ENCODE measurements around the gene CLECL1. TPM values are rescaled to one million over a fixed set of nuclear protein-coding genes. Genes with fewer than 3 reads are reported as not detected.
"Not testable (repeated sequence)": the region's sequence is repeated elsewhere in the genome, so short reads cannot be mapped to it uniquely, and the experiment has no call there.

The CLECL1 gene
- polyA plus RNA-seq, 1 of the 3 experiments (the other 2 are of a cell fraction): not detected

DNA sequence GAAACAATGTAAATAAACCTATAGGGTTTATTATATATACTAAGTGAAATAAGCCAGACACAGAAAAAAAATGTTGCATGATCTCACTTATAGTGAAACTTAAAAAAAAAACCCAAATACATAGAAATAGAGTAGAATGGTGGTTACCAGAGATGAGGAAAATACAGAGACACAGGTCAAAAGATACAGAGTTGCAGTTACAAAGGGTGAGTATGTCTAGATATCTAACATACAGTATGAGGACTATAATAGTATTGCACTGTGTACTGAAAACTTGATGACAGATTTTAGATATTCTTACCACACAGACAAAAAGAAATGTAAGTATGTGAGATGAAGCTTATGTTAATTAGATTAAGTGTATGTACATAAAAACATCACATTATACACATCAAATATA, 35.3 kb downstream of the CLECL1 start:
- CTCF ChIA-PET: interaction anchor here (1.1 kb wide), 1 partner anchor 11 kb away, joined by 6 read pairs; no protein-coding TSS in a partner anchor
- POLR2A ChIA-PET: no interaction called here
- Histone ChIP-seq H4K20me1 (ENCODE audit: insufficient read depth) (no peaks in the 10 kb centered on the region), H3K4me3 (ENCODE audit: low read depth in 2 of 2, low read length in 1 of 2) (no peak overlapping the region), H3K4me2 (no peak overlapping the region), H3K4me1 (ENCODE audit: control insufficient read depth in 1 of 2, insufficient read depth in 2 of 2, low read depth in 1 of 2, low read length in 1 of 2) (no peaks in the 10 kb centered on the region), H3K9me2 (no peaks in the 10 kb centered on the region), H3F3A (replicated peaks; ENCODE audit: insufficient read depth) (no peaks in the 10 kb centered on the region), H3K27me3 (ENCODE audit: insufficient read depth) (no peaks in the 10 kb centered on the region), H2AFZ (ENCODE audit: low read depth) (no peak overlapping the region), H3K9me3 (no peaks in the 10 kb centered on the region), H3K9ac (no peak overlapping the region), H3K36me3 (replicated peaks in 1 of 2; ENCODE audit: control insufficient read depth in 1 of 2, insufficient read depth in 2 of 2, low read length in 1 of 2) (no peaks in the 10 kb centered on the region), H3K79me2 (ENCODE audit: insufficient read depth) (no peaks in the 10 kb centered on the region), H3K27ac (ENCODE audit: low read depth in 2 of 2, low read length in 1 of 2) (no peak overlapping the region)
- TF ChIP-seq POLR2AphosphoS5 (IDR thresholded peaks at IDR 0.05; ENCODE audit: low read depth, low read length): no peak
- no peak for TF ChIP-seq RFX5 (IDR thresholded peaks at IDR 0.05; ENCODE audit: low read length)
- no peak for TF ChIP-seq EZH2phosphoT487 (IDR thresholded peaks at IDR 0.05; ENCODE audit: borderline replicate concordance, low read depth)
- no peak for TF ChIP-seq YY1 (IDR thresholded peaks at IDR 0.05; ENCODE audit: low read depth)
- TF ChIP-seq SMC3 (IDR thresholded peaks at IDR 0.05; ENCODE audit: low read depth, low read length): no peak
- TF ChIP-seq ELF1 (IDR thresholded peaks at IDR 0.05): no peak
- TF ChIP-seq TEAD4 (IDR thresholded peaks at IDR 0.05; ENCODE audit: borderline replicate concordance, insufficient read depth): no peak
- TF ChIP-seq SIN3A (IDR thresholded peaks at IDR 0.05; ENCODE audit: borderline replicate concordance, low read depth, low read length): no peak
- TF ChIP-seq RCOR1 (IDR thresholded peaks at IDR 0.05; ENCODE audit: low read length): no peak
- no peak for TF ChIP-seq MXI1 (IDR thresholded peaks at IDR 0.05; ENCODE audit: low read depth, low read length)
- no peak for TF ChIP-seq GABPA (IDR thresholded peaks at IDR 0.05; ENCODE audit: low read depth)
- TF ChIP-seq, protein P1, sequence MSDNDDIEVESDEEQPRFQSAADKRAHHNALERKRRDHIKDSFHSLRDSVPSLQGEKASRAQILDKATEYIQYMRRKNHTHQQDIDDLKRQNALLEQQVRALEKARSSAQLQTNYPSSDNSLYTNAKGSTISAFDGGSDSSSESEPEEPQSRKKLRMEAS (IDR thresholded peaks at IDR 0.05; ENCODE audit: low read depth): no peak
- no peak for TF ChIP-seq CTCF (IDR thresholded peaks at IDR 0.05)
- TF ChIP-seq IRF3 (IDR thresholded peaks at IDR 0.05; ENCODE audit: low read depth, low read length): no peak
- TF ChIP-seq TCF12 (IDR thresholded peaks at IDR 0.05): no peak
- DNase-seq: no peak

DNA sequence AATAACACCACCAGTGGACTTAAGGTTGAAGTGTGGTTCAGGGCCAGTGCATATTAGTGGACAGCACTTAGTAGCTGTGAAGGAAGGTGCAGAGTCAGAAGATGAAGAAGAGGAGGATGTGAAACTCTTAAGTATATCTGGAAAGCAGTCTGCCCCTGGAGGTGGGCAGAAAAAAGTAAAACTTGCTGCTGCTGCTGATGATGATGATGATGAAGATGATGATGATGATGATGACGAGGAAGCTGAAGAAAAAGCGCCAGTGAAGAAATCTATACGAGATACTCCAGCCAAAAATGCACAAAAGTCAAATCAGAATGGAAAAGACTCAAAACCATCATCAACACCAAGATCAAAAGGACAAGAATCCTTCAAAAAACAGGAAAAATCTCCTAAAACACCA, 37.2 kb downstream of the CLECL1 start:
- H3K27me3 ChIP-seq (ENCODE audit: insufficient read depth); H3F3A ChIP-seq (replicated peaks; ENCODE audit: insufficient read depth); H3K9ac ChIP-seq; H3K4me2 ChIP-seq; POLR2A ChIA-PET; H3K79me2 ChIP-seq (ENCODE audit: insufficient read depth); DNase-seq; H3K4me1 ChIP-seq (ENCODE audit: control insufficient read depth in 1 of 2, insufficient read depth in 2 of 2, low read depth in 1 of 2, low read length in 1 of 2); H2AFZ ChIP-seq (ENCODE audit: low read depth); H3K4me3 ChIP-seq (ENCODE audit: low read depth in 2 of 2, low read length in 1 of 2); H3K36me3 ChIP-seq (replicated peaks in 1 of 2; ENCODE audit: control insufficient read depth in 1 of 2, insufficient read depth in 2 of 2, low read length in 1 of 2); CTCF ChIA-PET; H4K20me1 ChIP-seq (ENCODE audit: insufficient read depth); H3K27ac ChIP-seq (ENCODE audit: low read depth in 2 of 2, low read length in 1 of 2); H3K9me3 ChIP-seq; H3K9me2 ChIP-seq: not testable (repeated sequence)
- WGBS (ENCODE audit: low lambda C conversion rate): 82% methylated on average over 3 of the region's 3 CpGs

DNA sequence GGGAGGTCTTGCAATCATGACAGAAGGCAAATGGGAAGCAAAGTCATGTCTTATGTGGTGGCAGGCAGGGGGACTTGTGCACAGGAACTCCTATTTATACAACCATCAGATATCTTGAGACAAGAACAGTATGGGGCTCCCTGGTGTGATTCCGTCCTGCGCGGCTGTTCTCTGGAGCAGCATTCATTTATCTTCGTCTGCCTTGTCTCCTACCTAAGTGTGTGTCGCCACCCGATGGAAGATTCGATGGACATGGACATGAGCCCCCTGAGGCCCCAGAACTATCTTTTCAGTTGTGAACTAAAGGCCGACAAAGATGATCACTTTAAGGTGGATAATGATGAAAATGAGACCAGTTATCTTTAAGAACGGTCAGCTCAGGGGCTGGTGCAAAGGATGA, 37.7 kb downstream of the CLECL1 start:
- H3K27ac ChIP-seq (ENCODE audit: low read depth in 2 of 2, low read length in 1 of 2); H3K9me3 ChIP-seq; H2AFZ ChIP-seq (ENCODE audit: low read depth); H3K9me2 ChIP-seq; H3K9ac ChIP-seq; H3K27me3 ChIP-seq (ENCODE audit: insufficient read depth); H3F3A ChIP-seq (replicated peaks; ENCODE audit: insufficient read depth); H3K4me3 ChIP-seq (ENCODE audit: low read depth in 2 of 2, low read length in 1 of 2); H3K79me2 ChIP-seq (ENCODE audit: insufficient read depth); H4K20me1 ChIP-seq (ENCODE audit: insufficient read depth); H3K36me3 ChIP-seq (replicated peaks in 1 of 2; ENCODE audit: control insufficient read depth in 1 of 2, insufficient read depth in 2 of 2, low read length in 1 of 2); POLR2A ChIA-PET; DNase-seq; CTCF ChIA-PET; H3K4me2 ChIP-seq; H3K4me1 ChIP-seq (ENCODE audit: control insufficient read depth in 1 of 2, insufficient read depth in 2 of 2, low read depth in 1 of 2, low read length in 1 of 2): not testable (repeated sequence)
- WGBS (ENCODE audit: low lambda C conversion rate): 88% methylated on average over 9 of the region's 9 CpGs

All from SK-N-SH (cell line).